Activated naive CD8-positive, alpha-beta T cell treated with anti-CD3 and anti-CD28 coated beads, Interleukin-2, amount 50 U/mL, for 24 hours (primary cell): ENCODE data around the gene FSIP1.

Experiments
- ATAC-seq: fragments of 150-1000 bp; cut with Tn5 transposase; one replicate; pipeline ENCODE4 v1.10.0; 2021
- DNase-seq: peaks from one replicate; pipeline ENCODE4 v3.0.0; 2021
- H3K27ac Mint-ChIP-seq: one replicate; pipeline ENCODE4 v1.8.0; 2021; ENCODE audit warnings: mild to moderate bottlenecking, mixed read lengths
- H3K27me3 Mint-ChIP-seq: one replicate; pipeline ENCODE4 v1.8.0; 2021; ENCODE audit warnings: mixed read lengths
- H3K36me3 Mint-ChIP-seq: one replicate; pipeline ENCODE4 v1.8.0; 2021; ENCODE audit warnings: low read depth, mixed read lengths
- H3K4me1 Mint-ChIP-seq: one replicate; pipeline ENCODE4 v1.8.0; 2021; ENCODE audit warnings: mixed read lengths
- H3K4me3 Mint-ChIP-seq: one replicate; pipeline ENCODE4 v1.8.0; 2021; ENCODE audit warnings: mild to moderate bottlenecking, moderate library complexity, mixed read lengths
- H3K9me3 Mint-ChIP-seq: one replicate; pipeline ENCODE4 v1.8.0; 2021; ENCODE audit warnings: mixed read lengths

FSIP1 gene

DNA sequence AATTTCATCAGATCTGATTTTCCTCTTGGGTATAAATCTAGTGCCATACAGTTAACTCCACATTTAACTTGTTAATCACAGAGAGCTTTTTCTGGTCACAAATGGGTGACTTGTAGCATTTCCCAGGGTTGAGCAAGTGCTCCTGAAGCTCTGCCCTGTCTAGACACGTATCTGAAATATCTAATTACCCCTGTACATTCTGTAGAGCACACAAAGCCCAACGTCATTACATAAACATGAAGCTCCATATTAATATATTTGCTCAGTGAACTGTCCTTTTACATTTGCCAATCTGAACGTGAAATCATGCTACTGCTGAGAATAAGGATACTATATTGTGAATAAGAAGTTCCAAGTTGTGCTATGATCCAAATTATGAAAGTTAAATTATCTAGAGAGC, 152.7 kb downstream of the FSIP1 start:
- peaks cover 68% of the 10 kb centered on the region for H3K4me1 Mint-ChIP-seq
- no peak for ATAC-seq

GRCh38 chr15:39629371-39629770, 153.3 kb downstream of the FSIP1 start:
- ATAC-seq = peak; percentile 67
- H3K27me3 Mint-ChIP-seq = no peaks in the 10 kb centered on the region
- peak; percentile 62 for DNase-seq
- H3K36me3 Mint-ChIP-seq = peaks cover 13% of the 10 kb centered on the region
- H3K4me1 Mint-ChIP-seq = peaks cover 74% of the 10 kb centered on the region
- H3K9me3 Mint-ChIP-seq = peaks cover 6% of the 10 kb centered on the region
- H3K4me3 Mint-ChIP-seq = peak overlapping the region; percentile 22
- peak overlapping the region; percentile 76 for H3K27ac Mint-ChIP-seq

More for the DNA sequence above, 152.7 kb downstream of the FSIP1 start:
- H3K9me3 Mint-ChIP-seq = peaks cover 6% of the 10 kb centered on the region
- H3K4me3 Mint-ChIP-seq = peak overlapping the region; percentile 22
- H3K36me3 Mint-ChIP-seq = peaks cover 13% of the 10 kb centered on the region
- DNase-seq = no peak
- H3K27me3 Mint-ChIP-seq = no peaks in the 10 kb centered on the region
- H3K27ac Mint-ChIP-seq = peak overlapping the region; percentile 76

- H3K4me3 Mint-ChIP-seq = no peak overlapping the region
Observed at GRCh38 chr15:39628546-39629257, 153.9 kb downstream of the FSIP1 start.

DNA sequence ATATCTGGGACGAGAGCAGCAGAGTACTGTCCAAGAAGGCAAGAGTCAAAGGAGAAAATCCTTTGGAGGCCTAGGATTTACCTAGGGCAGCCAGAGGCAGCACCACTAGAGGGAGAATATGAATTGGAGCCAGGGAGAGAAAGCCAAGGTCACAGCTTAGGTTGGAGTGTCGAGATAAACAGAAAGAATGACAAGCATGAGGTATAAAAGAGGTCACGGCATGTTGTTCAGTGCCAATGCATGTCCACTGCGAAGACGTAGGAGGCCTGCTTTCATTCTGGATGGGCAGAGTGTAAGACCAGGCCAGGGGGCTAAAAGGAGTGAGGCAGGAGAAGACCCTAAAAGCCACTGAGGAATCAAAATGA, 154.5 kb downstream of the FSIP1 start:
- no peaks in the 10 kb centered on the region for H3K27me3 Mint-ChIP-seq

More at GRCh38 chr15:39628546-39629257, 153.9 kb downstream of the FSIP1 start:
- DNase-seq = no peak
- peak overlapping the region; percentile 76 for H3K27ac Mint-ChIP-seq
- peaks cover 13% of the 10 kb centered on the region for H3K36me3 Mint-ChIP-seq
- H3K9me3 Mint-ChIP-seq = peaks cover 6% of the 10 kb centered on the region
- no peaks in the 10 kb centered on the region for H3K27me3 Mint-ChIP-seq
- H3K4me1 Mint-ChIP-seq = peaks cover 80% of the 10 kb centered on the region
- no peak for ATAC-seq

GRCh38 chr15:39627451-39628143, 155.0 kb downstream of the FSIP1 start:
- H3K27ac Mint-ChIP-seq = no peak overlapping the region
- peaks cover 6% of the 10 kb centered on the region for H3K9me3 Mint-ChIP-seq
- DNase-seq (no peak), ATAC-seq (no peak)
- H3K36me3 Mint-ChIP-seq = peaks cover 13% of the 10 kb centered on the region
- no peaks in the 10 kb centered on the region for H3K27me3 Mint-ChIP-seq
- H3K4me3 Mint-ChIP-seq = no peak overlapping the region
- H3K4me1 Mint-ChIP-seq = peaks cover 91% of the 10 kb centered on the region

More for the DNA sequence above, 154.5 kb downstream of the FSIP1 start:
- peaks cover 6% of the 10 kb centered on the region for H3K9me3 Mint-ChIP-seq
- peaks cover 13% of the 10 kb centered on the region for H3K36me3 Mint-ChIP-seq
- ATAC-seq (no peak), DNase-seq (no peak)
- H3K4me3 Mint-ChIP-seq = no peak overlapping the region
- no peak overlapping the region for H3K27ac Mint-ChIP-seq
- peaks cover 86% of the 10 kb centered on the region for H3K4me1 Mint-ChIP-seq

DNA sequence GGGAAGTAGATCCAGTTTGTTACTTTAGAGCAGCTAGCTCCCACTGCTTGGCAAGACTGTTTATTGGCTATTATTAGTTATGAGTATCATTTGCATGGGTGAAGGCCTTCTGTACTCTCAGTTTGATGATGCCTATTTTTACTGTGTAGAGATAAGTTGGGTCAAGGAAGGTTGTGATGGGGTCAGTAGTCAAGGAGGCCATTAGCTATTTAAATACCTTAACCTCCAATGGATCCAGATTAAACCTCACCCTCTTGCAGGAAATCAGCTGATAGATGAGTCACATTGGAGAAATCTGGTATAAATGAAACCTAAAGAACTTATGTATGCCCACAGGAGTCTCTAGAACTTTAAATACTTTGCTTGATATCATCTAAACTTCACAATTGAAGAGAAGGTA, 156.8 kb downstream of the FSIP1 start:
- Mint-ChIP-seq H3K9me3 (peaks cover 6% of the 10 kb centered on the region), H3K4me1 (peaks cover 82% of the 10 kb centered on the region), H3K4me3 (no peak overlapping the region), H3K36me3 (peaks cover 13% of the 10 kb centered on the region), H3K27ac (peak overlapping the region; percentile 89), H3K27me3 (no peaks in the 10 kb centered on the region)
- DNase-seq (no peak), ATAC-seq (no peak)

DNA sequence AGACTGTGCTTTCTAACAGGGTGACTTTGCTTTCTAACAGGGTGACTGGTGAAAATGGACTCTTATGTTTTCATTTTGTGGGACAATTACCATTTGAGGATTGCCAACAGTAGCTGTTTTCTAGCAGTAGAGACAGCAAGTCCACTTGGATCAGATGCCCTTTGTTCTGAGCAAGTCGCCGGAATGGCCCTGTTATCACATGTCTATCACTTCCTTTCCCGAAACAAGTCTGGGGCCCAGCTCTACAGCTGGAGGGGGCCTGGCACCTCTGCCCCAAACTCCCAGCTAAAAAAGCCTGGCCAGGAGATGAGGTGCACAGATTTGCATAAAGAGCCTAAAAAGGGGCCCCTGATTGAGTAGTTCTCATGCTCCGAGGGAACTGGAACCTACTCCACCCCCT, 157.2 kb downstream of the FSIP1 start:
- Mint-ChIP-seq H3K4me1 (peaks cover 78% of the 10 kb centered on the region), H3K36me3 (peaks cover 13% of the 10 kb centered on the region), H3K27ac (peak overlapping the region; percentile 89), H3K4me3 (no peak overlapping the region), H3K9me3 (peaks cover 6% of the 10 kb centered on the region), H3K27me3 (no peaks in the 10 kb centered on the region)
- ATAC-seq = no peak
- no peak for DNase-seq

- Mint-ChIP-seq H3K4me1 (peaks cover 72% of the 10 kb centered on the region), H3K4me3 (peak overlapping the region; percentile 63), H3K9me3 (peaks cover 6% of the 10 kb centered on the region), H3K27ac (peak overlapping the region; percentile 89), H3K27me3 (no peaks in the 10 kb centered on the region), H3K36me3 (peaks cover 13% of the 10 kb centered on the region)
- ATAC-seq (peak; percentile 70), DNase-seq (peak; percentile 61)
Observed at GRCh38 chr15:39624806-39625205, 157.8 kb downstream of the FSIP1 start.

DNA sequence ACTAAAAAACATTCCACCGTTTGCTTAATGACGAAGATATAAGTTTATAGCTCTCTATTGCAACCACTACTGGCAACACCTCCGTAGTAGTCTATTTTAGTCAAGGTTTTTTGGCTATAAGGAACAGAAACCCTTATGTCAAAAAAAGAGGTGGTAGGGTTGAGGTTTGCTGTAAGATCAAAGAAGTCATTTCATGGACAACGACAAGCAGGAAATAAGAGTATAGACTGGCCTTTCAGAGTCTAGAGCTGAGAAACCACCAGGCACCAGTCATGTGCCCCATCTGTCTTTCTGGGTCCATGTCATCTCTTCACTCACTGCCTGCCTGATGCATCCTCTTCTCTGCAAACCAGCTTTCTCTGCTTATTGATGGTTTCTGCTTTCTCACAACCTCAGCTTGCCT, 159.1 kb downstream of the FSIP1 start:
- ATAC-seq = peak; percentile 89
- peak; percentile 29 for DNase-seq
- peaks cover 59% of the 10 kb centered on the region for H3K4me1 Mint-ChIP-seq
- no peaks in the 10 kb centered on the region for H3K27me3 Mint-ChIP-seq
- H3K27ac Mint-ChIP-seq = peak overlapping the region; percentile 89
- peaks cover 13% of the 10 kb centered on the region for H3K36me3 Mint-ChIP-seq
- H3K9me3 Mint-ChIP-seq = peaks cover 6% of the 10 kb centered on the region
- H3K4me3 Mint-ChIP-seq = no peak overlapping the region

DNA sequence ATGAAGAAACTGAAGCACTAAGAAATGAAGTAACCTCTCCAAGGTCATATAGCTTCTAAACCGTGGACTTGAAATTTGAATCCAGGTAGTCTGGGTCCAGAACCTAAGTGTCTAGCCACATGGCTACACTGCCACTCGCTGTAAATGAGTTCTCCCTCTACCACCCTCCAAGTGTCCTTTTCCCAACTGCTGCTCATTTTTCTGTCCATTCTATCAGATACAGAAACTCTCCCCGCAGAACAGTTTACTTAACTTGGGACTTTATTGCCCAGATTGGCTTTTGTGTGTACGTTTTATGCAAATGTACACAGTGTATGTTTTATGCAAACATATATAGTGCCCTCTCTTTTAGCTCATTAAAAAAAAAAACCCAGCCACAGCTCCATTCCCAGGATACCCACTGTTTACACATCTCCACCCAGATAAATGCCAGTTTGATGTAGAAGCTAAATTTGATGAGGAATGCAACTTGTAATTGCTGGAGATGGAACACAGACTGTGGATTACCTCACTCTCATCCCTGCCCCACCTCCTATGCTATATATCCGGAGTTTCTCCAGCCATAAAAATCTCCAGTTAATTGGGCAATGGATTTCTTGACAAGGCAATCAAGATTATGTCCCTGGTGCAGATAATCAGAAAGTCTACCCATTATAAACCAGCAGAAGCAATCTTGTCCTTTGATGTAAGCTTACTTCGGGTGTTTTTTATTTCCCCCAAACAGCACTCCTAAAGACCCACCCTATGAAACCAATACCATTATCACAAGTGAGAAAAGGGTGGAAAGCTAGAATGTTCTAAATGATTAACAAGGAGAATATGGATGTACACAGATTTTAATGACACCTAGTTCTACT, 159.8 kb downstream of the FSIP1 start:
- DNase-seq (no peak), ATAC-seq (no peak)
- Mint-ChIP-seq H3K36me3 (peaks cover 13% of the 10 kb centered on the region), H3K27ac (peak overlapping the region; percentile 89), H3K9me3 (peaks cover 6% of the 10 kb centered on the region), H3K4me1 (peaks cover 54% of the 10 kb centered on the region), H3K27me3 (no peaks in the 10 kb centered on the region), H3K4me3 (no peak overlapping the region)

DNA sequence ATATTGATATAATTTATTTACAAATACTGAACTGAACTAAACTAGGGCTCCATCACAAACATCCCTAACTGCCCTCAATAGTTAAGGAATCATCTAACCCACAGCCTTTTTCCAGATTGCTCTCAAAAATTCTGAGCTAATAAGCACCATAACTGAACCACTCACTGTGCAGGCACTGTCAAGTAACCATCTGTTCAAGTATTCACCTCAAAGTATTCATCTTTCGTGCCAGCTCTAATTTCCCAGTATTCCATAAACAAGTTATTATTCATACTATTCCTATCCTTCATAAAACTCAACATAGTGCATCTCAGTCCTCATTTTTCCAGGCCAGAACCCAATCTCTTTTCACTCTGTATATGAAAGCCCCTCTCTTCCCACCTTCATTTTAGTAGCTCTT, 160.7 kb downstream of the FSIP1 start:
- H3K9me3 Mint-ChIP-seq = peaks cover 6% of the 10 kb centered on the region
- H3K27me3 Mint-ChIP-seq = no peaks in the 10 kb centered on the region
- peaks cover 47% of the 10 kb centered on the region for H3K4me1 Mint-ChIP-seq
- H3K36me3 Mint-ChIP-seq = peaks cover 13% of the 10 kb centered on the region
- DNase-seq (no peak), ATAC-seq (no peak)
- H3K27ac Mint-ChIP-seq = no peak overlapping the region
- no peak overlapping the region for H3K4me3 Mint-ChIP-seq

DNA sequence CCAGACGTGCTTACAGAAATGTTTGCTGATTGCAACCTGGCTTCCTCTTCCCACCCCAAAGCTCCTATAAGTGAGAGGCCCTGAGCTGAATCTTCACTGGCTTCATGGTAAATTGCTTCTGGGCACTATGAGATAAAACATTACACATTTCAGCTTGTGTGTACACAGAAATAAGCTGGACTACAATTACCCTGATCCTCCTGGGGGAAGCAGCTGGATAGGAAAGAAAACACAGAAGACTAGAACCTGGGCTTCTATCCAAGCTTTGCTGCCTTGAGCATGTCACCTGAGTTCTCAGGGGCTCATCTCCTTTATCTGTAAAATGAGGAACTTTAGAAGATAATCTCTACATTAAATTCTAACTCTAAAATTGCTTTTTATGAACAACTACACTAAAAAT, 161.4 kb downstream of the FSIP1 start:
- no peak overlapping the region for H3K4me3 Mint-ChIP-seq
- H3K27ac Mint-ChIP-seq = no peak overlapping the region
- ATAC-seq (no peak), DNase-seq (no peak)
- H3K9me3 Mint-ChIP-seq = peaks cover 5% of the 10 kb centered on the region
- peaks cover 43% of the 10 kb centered on the region for H3K4me1 Mint-ChIP-seq
- peaks cover 5% of the 10 kb centered on the region for H3K36me3 Mint-ChIP-seq
- peaks cover 1% of the 10 kb centered on the region for H3K27me3 Mint-ChIP-seq

GRCh38 chr15:39618063-39618823, 164.4 kb downstream of the FSIP1 start:
- no peak for DNase-seq
- peaks cover 5% of the 10 kb centered on the region for H3K9me3 Mint-ChIP-seq
- H3K27me3 Mint-ChIP-seq = peaks cover 2% of the 10 kb centered on the region
- H3K4me1 Mint-ChIP-seq = peaks cover 13% of the 10 kb centered on the region
- no peak overlapping the region for H3K4me3 Mint-ChIP-seq
- no peak for ATAC-seq
- H3K27ac Mint-ChIP-seq = no peak overlapping the region
- H3K36me3 Mint-ChIP-seq = peaks cover 2% of the 10 kb centered on the region
